ENCODE data around the gene CNPY1.
"Not testable (repeated sequence)": the region's sequence is repeated elsewhere in the genome, so short reads cannot be mapped to it uniquely, and the experiment has no call there.

Gene CNPY1

GRCh38 chr7:155567646-155568332 lies 21.4 kb upstream of the CNPY1 start:
- ChIA-PET CTCF (no interaction called here), POLR2A (no interaction called here)
- no peak for DNase-seq (ENCODE audit: extremely low spot score)
- TF ChIP-seq CTCF (IDR thresholded peaks at IDR 0.05; ENCODE audit: control extremely low read depth, extremely low read depth, low read depth, missing control alignments) = no peak

GRCh38 chr7:155566011-155566836 lies 19.9 kb upstream of the CNPY1 start:
- no peak for TF ChIP-seq CTCF (IDR thresholded peaks at IDR 0.05; ENCODE audit: control extremely low read depth, extremely low read depth, low read depth, missing control alignments)
- CTCF ChIA-PET = no interaction called here
- DNase-seq (ENCODE audit: extremely low spot score) = no peak
- POLR2A ChIA-PET = no interaction called here

GRCh38 chr7:155565596-155565995 lies 19.2 kb upstream of the CNPY1 start:
- DNase-seq (ENCODE audit: extremely low spot score) = no peak
- no peak for TF ChIP-seq CTCF (IDR thresholded peaks at IDR 0.05; ENCODE audit: control extremely low read depth, extremely low read depth, low read depth, missing control alignments)
- ChIA-PET POLR2A (no interaction called here), CTCF (no interaction called here)

GRCh38 chr7:155562976-155563375 lies 16.6 kb upstream of the CNPY1 start:
- POLR2A ChIA-PET; CTCF ChIA-PET; DNase-seq (ENCODE audit: extremely low spot score): not testable (repeated sequence)

- ChIA-PET POLR2A (no interaction called here), CTCF (no interaction called here)
- no peak for DNase-seq (ENCODE audit: extremely low spot score)
- TF ChIP-seq CTCF (IDR thresholded peaks at IDR 0.05; ENCODE audit: control extremely low read depth, extremely low read depth, low read depth, missing control alignments) = no peak
Observed at GRCh38 chr7:155562106-155562505, 15.7 kb upstream of the CNPY1 start.

- ChIA-PET CTCF (no interaction called here), POLR2A (no interaction called here)
- no peak for TF ChIP-seq CTCF (IDR thresholded peaks at IDR 0.05; ENCODE audit: control extremely low read depth, extremely low read depth, low read depth, missing control alignments)
- no peak for DNase-seq (ENCODE audit: extremely low spot score)
Observed at GRCh38 chr7:155560982-155561686, 14.8 kb upstream of the CNPY1 start.

Data from GM10248 (cell line).